ENCODE measurements around the gene IQGAP2. TPM values are rescaled to one million over a fixed set of nuclear protein-coding genes. Genes with fewer than 3 reads are reported as not detected.

Gene IQGAP2
- polyA plus RNA-seq, 1 donor from 2014 or later, result 8.0 TPM

GRCh38 chr5:76479973-76480667, 77.0 kb downstream of the IQGAP2 start:
- no peak overlapping the region for H3K4me3 Mint-ChIP-seq
- peaks cover 0 to 7% (median 6%) of the 10 kb centered on the region in 3 donors for H3K4me1 Mint-ChIP-seq
- peak overlapping the region in 2 of 3 donors; percentile 6 to 21 for H3K27ac Mint-ChIP-seq
- peaks cover 1% of the 10 kb centered on the region for H3K36me3 Mint-ChIP-seq
- no peaks in the 10 kb centered on the region for H3K27me3 Mint-ChIP-seq
- no peaks in the 10 kb centered on the region for H3K9me3 Mint-ChIP-seq

DNA sequence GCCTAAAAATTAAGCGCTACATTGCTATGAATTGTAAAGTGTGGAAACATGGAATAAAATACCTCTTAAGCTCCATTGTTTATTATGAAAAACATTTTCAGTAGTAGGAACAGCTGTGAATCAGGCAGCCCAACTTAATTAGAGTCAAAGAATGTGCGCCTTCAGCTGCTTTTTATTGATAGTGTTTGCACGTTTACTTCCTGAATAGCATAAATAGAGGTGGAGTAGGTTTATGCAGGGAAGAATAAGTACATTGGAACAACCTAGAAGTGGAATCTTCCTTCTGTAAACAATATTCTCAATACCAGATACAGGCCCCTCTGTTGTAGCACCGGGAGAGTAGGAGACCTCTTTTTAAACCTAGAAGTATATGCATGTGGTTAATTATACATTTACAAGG, 79.9 kb downstream of the IQGAP2 start:
- no peaks in the 10 kb centered on the region for H3K9me3 Mint-ChIP-seq
- no peaks in the 10 kb centered on the region for H3K27me3 Mint-ChIP-seq
- peaks cover 1% of the 10 kb centered on the region for H3K36me3 Mint-ChIP-seq
- H3K4me1 Mint-ChIP-seq, result peaks cover 0 to 7% (median 4%) of the 10 kb centered on the region in 3 donors
- no peak overlapping the region for H3K4me3 Mint-ChIP-seq
- H3K27ac Mint-ChIP-seq, result peak overlapping the region in 1 of 3 donors; percentile 32

DNA sequence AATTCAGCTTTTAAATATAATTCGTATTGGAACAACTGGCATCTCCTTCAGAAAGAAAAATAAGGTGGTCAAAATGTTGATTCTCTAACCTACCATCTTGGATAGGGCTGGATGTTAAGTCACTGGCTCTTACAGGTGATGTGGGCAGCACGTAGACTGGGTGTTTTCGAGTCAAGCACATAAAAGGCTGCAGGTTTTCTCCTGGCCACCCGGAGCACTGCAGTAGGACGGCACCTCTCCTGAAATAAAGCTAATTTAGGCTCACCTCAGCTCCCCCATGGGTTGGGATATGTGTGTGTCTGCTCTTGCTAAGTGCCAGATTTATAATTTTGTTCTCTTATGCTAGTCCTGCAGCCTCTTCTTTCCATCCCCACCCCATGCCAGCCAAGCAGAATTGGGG, 80.3 kb downstream of the IQGAP2 start:
- Mint-ChIP-seq H3K36me3 (peaks cover 1% of the 10 kb centered on the region), H3K4me1 (peaks cover 0 to 7% (median 4%) of the 10 kb centered on the region in 3 donors), H3K9me3 (no peaks in the 10 kb centered on the region), H3K4me3 (no peak overlapping the region), H3K27ac (no peak overlapping the region), H3K27me3 (no peaks in the 10 kb centered on the region)

- Mint-ChIP-seq H3K27ac (no peak overlapping the region), H3K4me1 (peaks cover 0 to 7% (median 4%) of the 10 kb centered on the region in 3 donors), H3K36me3 (peaks cover 1% of the 10 kb centered on the region), H3K4me3 (no peak overlapping the region), H3K27me3 (no peaks in the 10 kb centered on the region), H3K9me3 (no peaks in the 10 kb centered on the region)
These were observed 80.8 kb downstream of the IQGAP2 start for GRCh38 chr5:76483881-76484280.

GRCh38 chr5:76485511-76485910, 82.4 kb downstream of the IQGAP2 start:
- H3K9me3 Mint-ChIP-seq, result no peaks in the 10 kb centered on the region
- H3K4me3 Mint-ChIP-seq, result no peak overlapping the region
- peaks cover 1% of the 10 kb centered on the region for H3K36me3 Mint-ChIP-seq
- H3K27ac Mint-ChIP-seq, result no peak overlapping the region
- H3K27me3 Mint-ChIP-seq, result no peaks in the 10 kb centered on the region
- peaks cover 0 to 3% (median 2%) of the 10 kb centered on the region in 3 donors for H3K4me1 Mint-ChIP-seq

DNA sequence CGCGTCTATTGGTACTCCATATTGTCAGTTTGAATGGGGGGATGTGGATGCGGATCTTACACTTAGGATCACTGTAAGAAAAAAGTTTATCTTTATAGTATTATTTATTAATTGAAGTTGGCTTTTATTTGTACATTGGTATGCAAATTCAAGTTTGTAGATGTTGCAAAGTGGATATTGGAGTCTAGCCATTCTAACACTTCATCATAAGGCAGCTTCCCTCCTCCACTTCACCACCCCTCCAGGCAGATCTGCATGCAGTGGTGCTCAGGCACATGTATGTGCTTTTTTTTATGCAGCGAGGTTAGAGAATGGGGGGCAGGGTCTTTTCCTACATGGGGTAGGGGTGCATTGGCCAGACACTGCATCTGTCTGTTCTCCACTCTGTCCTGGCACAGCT, 84.3 kb downstream of the IQGAP2 start:
- Mint-ChIP-seq H3K27me3 (no peaks in the 10 kb centered on the region), H3K4me3 (no peak overlapping the region), H3K9me3 (no peaks in the 10 kb centered on the region), H3K27ac (no peak overlapping the region), H3K4me1 (peaks cover 0 to 6% (median 2%) of the 10 kb centered on the region in 3 donors), H3K36me3 (peaks cover 3% of the 10 kb centered on the region)

GRCh38 chr5:76487821-76488220, 84.7 kb downstream of the IQGAP2 start:
- no peaks in the 10 kb centered on the region for H3K9me3 Mint-ChIP-seq
- no peak overlapping the region for H3K4me3 Mint-ChIP-seq
- no peaks in the 10 kb centered on the region for H3K27me3 Mint-ChIP-seq
- peaks cover 5% of the 10 kb centered on the region for H3K36me3 Mint-ChIP-seq
- H3K27ac Mint-ChIP-seq, result no peak overlapping the region
- H3K4me1 Mint-ChIP-seq, result peaks cover 0 to 6% (median 2%) of the 10 kb centered on the region in 3 donors

GRCh38 chr5:76488969-76489368, 85.9 kb downstream of the IQGAP2 start:
- H3K36me3 Mint-ChIP-seq, result peaks cover 4% of the 10 kb centered on the region
- no peak overlapping the region for H3K4me3 Mint-ChIP-seq
- H3K4me1 Mint-ChIP-seq, result peaks cover 0 to 5% (median 2%) of the 10 kb centered on the region in 3 donors
- no peaks in the 10 kb centered on the region for H3K9me3 Mint-ChIP-seq
- H3K27ac Mint-ChIP-seq, result no peak overlapping the region
- no peaks in the 10 kb centered on the region for H3K27me3 Mint-ChIP-seq

DNA sequence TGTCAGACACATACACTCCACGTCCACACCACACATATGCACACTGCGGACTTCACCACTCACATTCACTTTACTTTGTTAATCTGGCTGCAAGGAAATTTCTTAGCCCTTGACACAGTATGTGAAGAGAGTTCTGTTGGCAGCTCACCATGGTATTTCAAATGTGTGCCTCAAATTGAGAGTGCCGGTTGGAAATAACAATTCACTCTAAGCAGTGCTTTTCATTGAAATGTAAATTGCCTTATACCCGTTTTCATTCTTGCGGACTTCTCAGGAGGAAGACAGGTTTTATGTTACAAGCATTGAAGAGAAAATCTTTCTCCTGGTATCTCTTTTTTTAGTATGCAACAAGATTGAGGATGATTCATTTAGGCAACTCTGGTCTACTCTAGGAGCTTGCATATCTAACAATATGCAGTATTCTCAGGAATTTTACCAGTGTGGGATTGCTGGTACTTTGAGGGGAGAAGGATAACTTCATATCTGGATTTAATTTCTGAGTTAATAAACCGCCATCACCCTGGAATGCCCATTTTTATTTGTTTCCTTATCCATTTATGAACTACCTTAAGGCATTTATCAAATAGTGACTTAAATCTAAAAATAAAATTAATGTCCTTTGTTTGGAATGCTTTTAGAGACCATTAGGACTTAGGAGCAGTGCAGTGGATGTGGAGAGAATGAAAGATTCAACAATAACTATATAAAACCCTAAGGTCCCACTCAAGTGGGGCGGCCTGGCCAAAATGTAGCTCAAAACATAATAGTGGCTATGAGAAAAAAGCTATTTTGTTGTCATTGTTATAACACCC, 87.0 kb downstream of the IQGAP2 start:
- Mint-ChIP-seq H3K27ac (no peak overlapping the region), H3K4me3 (no peak overlapping the region), H3K4me1 (peaks cover 0 to 3% (median 0%) of the 10 kb centered on the region in 3 donors), H3K27me3 (no peaks in the 10 kb centered on the region), H3K36me3 (peaks cover 7% of the 10 kb centered on the region), H3K9me3 (no peaks in the 10 kb centered on the region)

GRCh38 chr5:76490960-76491359, 87.9 kb downstream of the IQGAP2 start:
- no peak overlapping the region for H3K4me3 Mint-ChIP-seq
- peaks cover 8% of the 10 kb centered on the region for H3K36me3 Mint-ChIP-seq
- no peak overlapping the region for H3K27ac Mint-ChIP-seq
- no peaks in the 10 kb centered on the region for H3K9me3 Mint-ChIP-seq
- no peaks in the 10 kb centered on the region for H3K27me3 Mint-ChIP-seq
- peaks cover 0 to 3% (median 0%) of the 10 kb centered on the region in 3 donors for H3K4me1 Mint-ChIP-seq

DNA sequence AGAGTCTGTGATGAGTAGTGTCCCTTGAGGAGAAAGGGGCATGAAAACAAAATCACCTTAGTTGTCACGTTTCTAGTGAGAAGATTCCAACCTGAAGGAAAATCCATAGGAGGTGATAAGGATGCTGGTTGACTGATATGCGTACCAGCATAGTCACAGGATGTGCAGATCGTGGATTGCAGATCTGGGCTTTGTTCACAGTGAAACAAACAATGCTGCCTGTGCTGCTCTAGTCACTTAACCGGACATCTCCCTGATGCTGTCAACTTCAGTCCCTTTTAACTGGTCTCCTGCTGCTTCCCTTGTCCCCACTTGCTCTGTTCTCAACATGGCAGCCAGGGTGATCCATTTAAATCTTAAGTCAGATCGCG, 89.7 kb downstream of the IQGAP2 start:
- Mint-ChIP-seq H3K36me3 (peaks cover 8% of the 10 kb centered on the region), H3K27ac (no peak overlapping the region), H3K4me3 (no peak overlapping the region), H3K4me1 (peaks cover 0 to 3% (median 3%) of the 10 kb centered on the region in 3 donors), H3K9me3 (no peaks in the 10 kb centered on the region), H3K27me3 (no peaks in the 10 kb centered on the region)

GRCh38 chr5:76493190-76493837, 90.2 kb downstream of the IQGAP2 start:
- Mint-ChIP-seq H3K27me3 (no peaks in the 10 kb centered on the region), H3K36me3 (peaks cover 8% of the 10 kb centered on the region), H3K9me3 (no peaks in the 10 kb centered on the region), H3K27ac (no peak overlapping the region), H3K4me1 (peaks cover 0 to 5% (median 3%) of the 10 kb centered on the region in 3 donors), H3K4me3 (no peak overlapping the region)

GRCh38 chr5:76494201-76494600, 91.1 kb downstream of the IQGAP2 start:
- peaks cover 0 to 7% (median 3%) of the 10 kb centered on the region in 3 donors for H3K4me1 Mint-ChIP-seq
- H3K27ac Mint-ChIP-seq, result no peak overlapping the region
- peaks cover 8% of the 10 kb centered on the region for H3K36me3 Mint-ChIP-seq
- no peaks in the 10 kb centered on the region for H3K27me3 Mint-ChIP-seq
- no peaks in the 10 kb centered on the region for H3K9me3 Mint-ChIP-seq
- H3K4me3 Mint-ChIP-seq, result no peak overlapping the region

GRCh38 chr5:76495870-76496269, 92.8 kb downstream of the IQGAP2 start:
- no peaks in the 10 kb centered on the region for H3K9me3 Mint-ChIP-seq
- H3K27me3 Mint-ChIP-seq, result no peaks in the 10 kb centered on the region
- H3K4me3 Mint-ChIP-seq, result peak overlapping the region in 1 of 4 donors; percentile 14
- H3K4me1 Mint-ChIP-seq, result peaks cover 0 to 7% (median 2%) of the 10 kb centered on the region in 3 donors
- H3K27ac Mint-ChIP-seq, result no peak overlapping the region
- H3K36me3 Mint-ChIP-seq, result peaks cover 8% of the 10 kb centered on the region

GRCh38 chr5:76497065-76497460, 94.0 kb downstream of the IQGAP2 start:
- peaks cover 0 to 7% (median 0%) of the 10 kb centered on the region in 3 donors for H3K4me1 Mint-ChIP-seq
- H3K36me3 Mint-ChIP-seq, result peaks cover 8% of the 10 kb centered on the region
- H3K9me3 Mint-ChIP-seq, result no peaks in the 10 kb centered on the region
- peaks cover under 1% of the 10 kb centered on the region for H3K27me3 Mint-ChIP-seq
- H3K4me3 Mint-ChIP-seq, result no peak overlapping the region
- no peak overlapping the region for H3K27ac Mint-ChIP-seq
